HepG2 (cell line): ENCODE data around the gene UCP3. TPM values are rescaled to one million over a fixed set of nuclear protein-coding genes. Genes with fewer than 3 reads are reported as not detected.

Experiments used
- ATAC-seq: fragments of 200-7000 bp; cut with Tn5 transposase; 3 replicates; pipeline ENCODE4 v1.9.1; 2020; ENCODE audit warnings: mild to moderate bottlenecking, moderate library complexity
- BruUV-seq: library from RNA; stranded (reverse); fragments of 400-500 nt; replicated peaks from 2 replicates; lab custom pipeline; 2021; lab: Mats Ljungman, UMichigan
- CTCF ChIA-PET: fragments of 300-600 bp; formaldehyde crosslinking; extraction: SDS; loops from one replicate; lab custom pipeline; 2021; ENCODE audit warnings: low total read pairs, inconsistent platforms, low intra/inter-chr PET ratio; lab: Yijun Ruan, JAX
- POLR2A ChIA-PET: fragments of 350-600 bp; sonication (Branson Sonifier 250); formaldehyde crosslinking; loops from one replicate; lab custom pipeline; 2020; ENCODE audit warnings: antibody characterized with exemption, inconsistent platforms; lab: Yijun Ruan, JAX
- DNase-seq: peaks from one replicate; pipeline ENCODE4 v3.0.0-alpha.2; 2015; ENCODE audit warnings: low spot score
- FAIRE-seq: peaks from 3 replicates; lab custom pipeline; 2011; peaks lifted over from hg19 to GRCh38; lab: Jason Lieb, UNC
- H2AFZ ChIP-seq: one replicate; pipeline ENCODE4 v1.6.1; 2011; ENCODE audit warnings: low read length, inconsistent platforms
- H3K27ac ChIP-seq: fragments of 300-600 bp; 3 replicates; pipeline ENCODE4 v1.8.0; 2011; ENCODE audit warnings: mixed run types, mild to moderate bottlenecking, mixed read lengths, low read length, inconsistent platforms; ENCODE audit not compliant: insufficient read depth; ENCODE audit errors: extremely low read length
- H3K27me3 ChIP-seq, 2 experiments: fragments of 200-600 bp in 1 of 2; 2 replicates in 1 of 2; 3 replicates in 1 of 2; pipeline versions ENCODE4 v1.6.0 to v1.8.0; 2011; ENCODE audit warnings: low read length in 2 of 2, mild to moderate bottlenecking in 2 of 2, moderate library complexity in 2 of 2, inconsistent platforms in 1 of 2; ENCODE audit not compliant: insufficient read depth in 2 of 2, control insufficient read depth in 1 of 2
- H3K36me3 ChIP-seq, 2 experiments: fragments of 200-600 bp in 1 of 2; replicated peaks in 1 of 2; 2 replicates in 1 of 2; 3 replicates in 1 of 2; pipeline versions ENCODE4 v1.5.1 to v1.8.0; 2011; ENCODE audit warnings: low read length in 2 of 2, inconsistent platforms in 1 of 2; ENCODE audit not compliant: insufficient read depth in 2 of 2, control insufficient read depth in 1 of 2
- H3K4me1 ChIP-seq: 2 replicates; pipeline ENCODE4 v1.5.1; 2012; ENCODE audit warnings: low read length, inconsistent platforms; ENCODE audit not compliant: insufficient read depth
- H3K4me2 ChIP-seq: 2 replicates; pipeline ENCODE4 v1.6.0; 2011; ENCODE audit warnings: low read depth, low read length, inconsistent platforms
- H3K4me3 ChIP-seq, 3 experiments: fragments of 200-600 bp in 1 of 3; sonication (generic), shearing (Covaris generic) in 1 of 3; replicated peaks in 1 of 3; 2 replicates each; pipeline ENCODE4 v1.5.1; 2011 to 2016; ENCODE audit warnings: low read length in 3 of 3, inconsistent platforms in 2 of 3, low read depth in 2 of 3, mild to moderate bottlenecking in 2 of 3, control low read depth in 1 of 3, mixed read lengths in 1 of 3; ENCODE audit not compliant: insufficient read depth in 1 of 3
- H3K79me2 ChIP-seq: one replicate; pipeline ENCODE4 v1.6.1; 2011; ENCODE audit warnings: low read length, inconsistent platforms; ENCODE audit not compliant: insufficient read depth
- H3K9ac ChIP-seq: 2 replicates; pipeline ENCODE4 v1.6.0; 2011; ENCODE audit warnings: mild to moderate bottlenecking, low read depth, low read length, inconsistent platforms; ENCODE audit not compliant: insufficient read depth
- H3K9me3 ChIP-seq: 2 replicates; pipeline ENCODE4 v1.5.1; 2012; ENCODE audit warnings: mild to moderate bottlenecking, low read length
- H4K20me1 ChIP-seq: 2 replicates; pipeline ENCODE4 v1.6.0; 2011; ENCODE audit warnings: inconsistent platforms, mild to moderate bottlenecking, low read length, moderate library complexity; ENCODE audit not compliant: insufficient read depth
- FOSL2 ChIP-seq: sonication (generic); formaldehyde crosslinking; IDR thresholded peaks from 2 replicates; pipeline ENCODE4 v1.4.0; 2020; ENCODE audit warnings: missing genetic modification reagents
- KDM4B ChIP-seq: sonication (generic); formaldehyde crosslinking; IDR thresholded peaks from 2 replicates; pipeline ENCODE4 v1.4.0; 2020; ENCODE audit warnings: missing genetic modification reagents
- SMAD9 ChIP-seq: sonication (generic); formaldehyde crosslinking; IDR thresholded peaks from 2 replicates; pipeline ENCODE4 v1.5.1; 2020; ENCODE audit warnings: mild to moderate bottlenecking, missing genetic modification reagents
- ZNF607 ChIP-seq: sonication (generic); formaldehyde crosslinking; IDR thresholded peaks from 2 replicates; pipeline ENCODE4 v1.5.1; 2020; ENCODE audit warnings: missing genetic modification reagents, mild to moderate bottlenecking, borderline replicate concordance
- ZNF749 ChIP-seq: sonication (generic); formaldehyde crosslinking; IDR thresholded peaks from 2 replicates; pipeline ENCODE4 v1.8.0; 2022; ENCODE audit warnings: mild to moderate bottlenecking, missing genetic modification reagents, moderate library complexity, borderline replicate concordance
- WGBS: methylation state at CpG from one replicate; pipeline ENCODE4 v1.1.6; 2017; ENCODE audit warnings: low lambda C conversion rate; 5-methylcytosine and 5-hydroxymethylcytosine counted together
- in situ Hi-C: cut with HindIII; loops from 2 replicates; pipeline ENCODE4 v1.10.0; 2017; ENCODE audit warnings: low pct_unique_long_range_greater_than_20kb; ENCODE audit not compliant: extremely low pct_ligation_motif_present
- intact Hi-C: fragments of 100-400 bp; cut with micrococcal nuclease; formaldehyde crosslinking; loops from one replicate; pipeline ENCODE4 v1.10.0; 2022; ENCODE audit not compliant: unreplicated experiment
- polyA plus RNA-seq, 8 experiments: library from polyadenylated mRNA; depleted of rRNA in 3 of 8; stranded (reverse) in 7 of 8; unstranded in 1 of 8; fragments of >200 nt; fragmentation: Illumina TruSeq in 4 of 8; extraction: Trizol in 4 of 8; gene quantifications; 2 replicates each; pipeline versions ENCODE4 v1.2.1 to v1.2.3, GENCODE V29; 2011 to 2016; ENCODE audit warnings: low read depth in 4 of 8, missing spikeins in 1 of 8, mixed read lengths in 1 of 8; ENCODE audit not compliant: insufficient read depth in 1 of 8
- total RNA-seq, 5 experiments: library from RNA; depleted of rRNA; stranded (reverse); fragments of >200 nt; fragmentation: Illumina TruSeq; extraction: Trizol; gene quantifications; 2 replicates each; pipeline ENCODE4 v1.2.3, GENCODE V29; 2016; ENCODE audit warnings: low read depth in 1 of 5
- TF ChIP-seq, protein P1 (sequence below): sonication (generic); formaldehyde crosslinking; IDR thresholded peaks from 2 replicates; pipeline ENCODE4 v1.4.0; 2020; ENCODE audit warnings: missing genetic modification reagents, mild to moderate bottlenecking, borderline replicate concordance
- TF ChIP-seq, protein P2 (sequence below): sonication (generic); formaldehyde crosslinking; IDR thresholded peaks from 2 replicates; pipeline ENCODE4 v1.4.0; 2020; ENCODE audit warnings: missing genetic modification reagents
- TF ChIP-seq, protein P3 (sequence below): sonication (generic); formaldehyde crosslinking; IDR thresholded peaks from 2 replicates; pipeline ENCODE4 v1.5.1; 2020; ENCODE audit warnings: missing genetic modification reagents, mild to moderate bottlenecking, borderline replicate concordance

The UCP3 gene
- total and polyA plus RNA-seq, 2 of the 13 experiments (the other 11 are each of a cell fraction or from before 2014, with no cell fraction given), result 0.37 TPM; not detected in 1

DNA sequence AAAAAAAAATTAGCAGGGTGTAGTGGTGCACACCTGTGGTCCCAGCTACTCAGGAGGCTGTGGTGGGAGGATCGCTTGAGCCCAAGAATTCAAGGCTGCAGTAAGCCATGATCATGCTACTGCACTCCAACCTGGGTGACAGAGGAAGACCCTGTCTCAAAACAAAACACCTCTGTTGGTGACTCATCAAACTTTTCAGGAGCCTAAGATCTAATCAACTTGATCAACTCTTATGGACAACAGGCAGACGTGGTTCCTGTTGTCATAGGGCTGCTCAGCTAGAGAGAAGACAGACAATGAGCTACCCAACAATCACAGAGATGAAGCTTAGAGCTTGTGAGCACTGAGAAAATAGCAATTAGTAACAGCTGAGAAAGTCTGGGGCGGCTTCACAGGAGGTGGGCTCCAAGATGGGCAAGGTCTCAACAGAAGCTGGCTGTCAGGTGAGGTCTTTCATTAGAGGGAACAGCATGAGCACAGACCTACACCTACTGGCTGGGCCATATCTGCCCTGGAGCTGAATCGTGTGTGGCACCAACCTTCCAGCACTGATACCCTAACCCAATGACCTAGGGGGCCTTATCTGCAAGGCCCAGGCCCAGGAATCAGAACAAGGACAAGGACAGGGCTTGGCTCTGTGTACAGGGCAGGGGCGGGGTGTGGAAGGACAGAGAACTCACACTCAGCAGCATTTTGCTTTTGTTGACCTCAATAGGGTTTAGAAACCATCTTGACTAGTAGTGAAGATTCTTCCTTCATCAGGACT is 7.2 kb upstream of the UCP3 start:
- in situ Hi-C loops, result no loop called here
- Histone ChIP-seq H2AFZ (no peak overlapping the region), H3K4me2 (no peak overlapping the region), H3K36me3 (no peaks in the 10 kb centered on the region; a peak in 1 of 5 replicates), H4K20me1 (no peaks in the 10 kb centered on the region), H3K4me3 (no peak overlapping the region), H3K27ac (no peak overlapping the region), H3K27me3 (no peaks in the 10 kb centered on the region), H3K4me1 (peaks cover 37% of the 10 kb centered on the region), H3K9ac (no peak overlapping the region), H3K79me2 (no peaks in the 10 kb centered on the region), H3K9me3 (no peaks in the 10 kb centered on the region)
- 93% methylated on average over 5 of the region's 5 CpGs for WGBS
- ChIA-PET POLR2A (no interaction called here), CTCF (no interaction called here)
- FAIRE-seq (no peak), ATAC-seq (no peak), DNase-seq (no peak)
- BruUV-seq, result no TSS peak
- TF ChIP-seq, protein P1, sequence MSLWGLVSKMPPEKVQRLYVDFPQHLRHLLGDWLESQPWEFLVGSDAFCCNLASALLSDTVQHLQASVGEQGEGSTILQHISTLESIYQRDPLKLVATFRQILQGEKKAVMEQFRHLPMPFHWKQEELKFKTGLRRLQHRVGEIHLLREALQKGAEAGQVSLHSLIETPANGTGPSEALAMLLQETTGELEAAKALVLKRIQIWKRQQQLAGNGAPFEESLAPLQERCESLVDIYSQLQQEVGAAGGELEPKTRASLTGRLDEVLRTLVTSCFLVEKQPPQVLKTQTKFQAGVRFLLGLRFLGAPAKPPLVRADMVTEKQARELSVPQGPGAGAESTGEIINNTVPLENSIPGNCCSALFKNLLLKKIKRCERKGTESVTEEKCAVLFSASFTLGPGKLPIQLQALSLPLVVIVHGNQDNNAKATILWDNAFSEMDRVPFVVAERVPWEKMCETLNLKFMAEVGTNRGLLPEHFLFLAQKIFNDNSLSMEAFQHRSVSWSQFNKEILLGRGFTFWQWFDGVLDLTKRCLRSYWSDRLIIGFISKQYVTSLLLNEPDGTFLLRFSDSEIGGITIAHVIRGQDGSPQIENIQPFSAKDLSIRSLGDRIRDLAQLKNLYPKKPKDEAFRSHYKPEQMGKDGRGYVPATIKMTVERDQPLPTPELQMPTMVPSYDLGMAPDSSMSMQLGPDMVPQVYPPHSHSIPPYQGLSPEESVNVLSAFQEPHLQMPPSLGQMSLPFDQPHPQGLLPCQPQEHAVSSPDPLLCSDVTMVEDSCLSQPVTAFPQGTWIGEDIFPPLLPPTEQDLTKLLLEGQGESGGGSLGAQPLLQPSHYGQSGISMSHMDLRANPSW (CRISPR knock-in tag), result no peak
- intact Hi-C loops, result no loop called here

DNA sequence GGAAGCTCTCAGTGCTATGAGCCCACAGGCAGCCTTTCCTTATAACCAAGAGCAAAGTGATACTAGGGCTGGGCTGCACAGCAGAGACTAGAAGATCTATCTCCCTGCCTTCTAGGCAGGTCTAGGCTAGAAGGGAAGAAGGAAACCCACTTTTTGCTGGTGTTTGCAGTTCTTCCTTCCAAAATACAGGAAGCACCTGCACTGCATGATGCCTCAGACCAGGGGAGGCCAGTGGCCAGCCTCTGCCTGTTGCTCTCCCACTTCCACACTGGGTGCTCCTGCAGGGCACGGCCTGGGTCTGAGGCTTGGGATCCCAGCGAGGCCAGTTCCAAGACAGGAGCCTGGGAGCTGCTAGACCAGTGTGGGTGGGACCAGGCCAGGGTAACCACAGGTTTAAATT is 6.0 kb upstream of the UCP3 start:
- Histone ChIP-seq H3K4me1 (peaks cover 32% of the 10 kb centered on the region), H4K20me1 (no peaks in the 10 kb centered on the region), H3K4me3 (no peak overlapping the region), H3K27ac (no peak overlapping the region), H3K36me3 (no peaks in the 10 kb centered on the region; a peak in 1 of 5 replicates), H3K27me3 (no peaks in the 10 kb centered on the region), H3K4me2 (no peak overlapping the region), H3K9me3 (no peaks in the 10 kb centered on the region), H3K9ac (no peak overlapping the region), H2AFZ (no peak overlapping the region), H3K79me2 (no peaks in the 10 kb centered on the region)
- no peak for DNase-seq
- FAIRE-seq, result no peak
- in situ Hi-C loops (no loop called here), intact Hi-C loops (no loop called here)
- no peak for ATAC-seq
- ChIA-PET CTCF (no interaction called here), POLR2A (interaction anchor here (0.7 kb wide), 1 partner anchor 12 kb away, joined by 3 read pairs; no protein-coding TSS in a partner anchor)
- BruUV-seq, result no TSS peak
- WGBS, result no CpG with 5 or more reads among the region's 2 CpGs
- TF ChIP-seq KDM4B (CRISPR knock-in tag) (no peak), FOSL2 (CRISPR knock-in tag) (no peak), ZNF607 (CRISPR knock-in tag) (no peak), SMAD9 (CRISPR knock-in tag) (no peak), ZNF749 (CRISPR knock-in tag) (no peak)
- TF ChIP-seq, protein P2, sequence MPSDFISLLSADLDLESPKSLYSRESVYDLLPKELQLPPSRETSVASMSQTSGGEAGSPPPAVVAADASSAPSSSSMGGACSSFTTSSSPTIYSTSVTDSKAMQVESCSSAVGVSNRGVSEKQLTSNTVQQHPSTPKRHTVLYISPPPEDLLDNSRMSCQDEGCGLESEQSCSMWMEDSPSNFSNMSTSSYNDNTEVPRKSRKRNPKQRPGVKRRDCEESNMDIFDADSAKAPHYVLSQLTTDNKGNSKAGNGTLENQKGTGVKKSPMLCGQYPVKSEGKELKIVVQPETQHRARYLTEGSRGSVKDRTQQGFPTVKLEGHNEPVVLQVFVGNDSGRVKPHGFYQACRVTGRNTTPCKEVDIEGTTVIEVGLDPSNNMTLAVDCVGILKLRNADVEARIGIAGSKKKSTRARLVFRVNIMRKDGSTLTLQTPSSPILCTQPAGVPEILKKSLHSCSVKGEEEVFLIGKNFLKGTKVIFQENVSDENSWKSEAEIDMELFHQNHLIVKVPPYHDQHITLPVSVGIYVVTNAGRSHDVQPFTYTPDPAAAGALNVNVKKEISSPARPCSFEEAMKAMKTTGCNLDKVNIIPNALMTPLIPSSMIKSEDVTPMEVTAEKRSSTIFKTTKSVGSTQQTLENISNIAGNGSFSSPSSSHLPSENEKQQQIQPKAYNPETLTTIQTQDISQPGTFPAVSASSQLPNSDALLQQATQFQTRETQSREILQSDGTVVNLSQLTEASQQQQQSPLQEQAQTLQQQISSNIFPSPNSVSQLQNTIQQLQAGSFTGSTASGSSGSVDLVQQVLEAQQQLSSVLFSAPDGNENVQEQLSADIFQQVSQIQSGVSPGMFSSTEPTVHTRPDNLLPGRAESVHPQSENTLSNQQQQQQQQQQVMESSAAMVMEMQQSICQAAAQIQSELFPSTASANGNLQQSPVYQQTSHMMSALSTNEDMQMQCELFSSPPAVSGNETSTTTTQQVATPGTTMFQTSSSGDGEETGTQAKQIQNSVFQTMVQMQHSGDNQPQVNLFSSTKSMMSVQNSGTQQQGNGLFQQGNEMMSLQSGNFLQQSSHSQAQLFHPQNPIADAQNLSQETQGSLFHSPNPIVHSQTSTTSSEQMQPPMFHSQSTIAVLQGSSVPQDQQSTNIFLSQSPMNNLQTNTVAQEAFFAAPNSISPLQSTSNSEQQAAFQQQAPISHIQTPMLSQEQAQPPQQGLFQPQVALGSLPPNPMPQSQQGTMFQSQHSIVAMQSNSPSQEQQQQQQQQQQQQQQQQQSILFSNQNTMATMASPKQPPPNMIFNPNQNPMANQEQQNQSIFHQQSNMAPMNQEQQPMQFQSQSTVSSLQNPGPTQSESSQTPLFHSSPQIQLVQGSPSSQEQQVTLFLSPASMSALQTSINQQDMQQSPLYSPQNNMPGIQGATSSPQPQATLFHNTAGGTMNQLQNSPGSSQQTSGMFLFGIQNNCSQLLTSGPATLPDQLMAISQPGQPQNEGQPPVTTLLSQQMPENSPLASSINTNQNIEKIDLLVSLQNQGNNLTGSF (CRISPR knock-in tag), result no peak
- TF ChIP-seq, protein P3, sequence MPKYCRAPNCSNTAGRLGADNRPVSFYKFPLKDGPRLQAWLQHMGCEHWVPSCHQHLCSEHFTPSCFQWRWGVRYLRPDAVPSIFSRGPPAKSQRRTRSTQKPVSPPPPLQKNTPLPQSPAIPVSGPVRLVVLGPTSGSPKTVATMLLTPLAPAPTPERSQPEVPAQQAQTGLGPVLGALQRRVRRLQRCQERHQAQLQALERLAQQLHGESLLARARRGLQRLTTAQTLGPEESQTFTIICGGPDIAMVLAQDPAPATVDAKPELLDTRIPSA (CRISPR knock-in tag), result no peak
